Muscle of leg (tissue), 11 donors: ENCODE measurements around the gene PSMD9. TPM values are rescaled to one million over a fixed set of nuclear protein-coding genes. Genes with fewer than 3 reads are reported as not detected.

Source experiments
- DNase-seq: peaks from one replicate; pipeline ENCODE4 v3.0.0; 2013
- H3K27ac ChIP-seq: one replicate; pipeline ENCODE4 v1.5.1; 2013; ENCODE audit warnings: mild to moderate bottlenecking, low read length, control low read depth
- H3K27me3 ChIP-seq: one replicate; pipeline ENCODE4 v1.6.1; 2013; ENCODE audit warnings: low read length; ENCODE audit not compliant: control insufficient read depth, insufficient read depth
- H3K36me3 ChIP-seq: one replicate; pipeline ENCODE4 v1.6.1; 2013; ENCODE audit warnings: low read length; ENCODE audit not compliant: control insufficient read depth, insufficient read depth
- H3K4me1 ChIP-seq: one replicate; pipeline ENCODE4 v1.6.1; 2013; ENCODE audit warnings: low read length; ENCODE audit not compliant: control insufficient read depth, insufficient read depth
- H3K4me3 ChIP-seq: one replicate; pipeline ENCODE4 v1.5.1; 2013; ENCODE audit warnings: low read length, control low read depth
- H3K9me3 ChIP-seq: replicated peaks from 2 replicates; pipeline ENCODE4 v1.6.1; 2013; ENCODE audit warnings: low read depth, low read length; ENCODE audit not compliant: control insufficient read depth
- WGBS: methylation state at CpG from one replicate; pipeline ENCODE4 v1.1.5; 2013; ENCODE audit warnings: missing lambda C conversion rate; ENCODE audit not compliant: insufficient coverage; 5-methylcytosine and 5-hydroxymethylcytosine counted together
- polyA plus RNA-seq, 8 donors: library from polyadenylated mRNA; unstranded; fragments of 120-200 nt; gene quantifications; one replicate each; pipeline versions ENCODE4 v1.2.1 to v1.2.3, GENCODE V29; 2013; ENCODE audit warnings: inconsistent platforms in 1 of 8, low replicate concordance in 1 of 8; ENCODE audit not compliant: insufficient read length in 8 of 8, insufficient read depth in 1 of 8
- total RNA-seq: library from RNA; stranded (reverse); fragments of 120-200 nt; gene quantifications from one replicate; pipeline ENCODE4 v1.2.4, GENCODE V29; 2013

The PSMD9 gene
- total and polyA plus RNA-seq, 9 donors = 42.9 to 55.9 (median 48.4) TPM

DNA sequence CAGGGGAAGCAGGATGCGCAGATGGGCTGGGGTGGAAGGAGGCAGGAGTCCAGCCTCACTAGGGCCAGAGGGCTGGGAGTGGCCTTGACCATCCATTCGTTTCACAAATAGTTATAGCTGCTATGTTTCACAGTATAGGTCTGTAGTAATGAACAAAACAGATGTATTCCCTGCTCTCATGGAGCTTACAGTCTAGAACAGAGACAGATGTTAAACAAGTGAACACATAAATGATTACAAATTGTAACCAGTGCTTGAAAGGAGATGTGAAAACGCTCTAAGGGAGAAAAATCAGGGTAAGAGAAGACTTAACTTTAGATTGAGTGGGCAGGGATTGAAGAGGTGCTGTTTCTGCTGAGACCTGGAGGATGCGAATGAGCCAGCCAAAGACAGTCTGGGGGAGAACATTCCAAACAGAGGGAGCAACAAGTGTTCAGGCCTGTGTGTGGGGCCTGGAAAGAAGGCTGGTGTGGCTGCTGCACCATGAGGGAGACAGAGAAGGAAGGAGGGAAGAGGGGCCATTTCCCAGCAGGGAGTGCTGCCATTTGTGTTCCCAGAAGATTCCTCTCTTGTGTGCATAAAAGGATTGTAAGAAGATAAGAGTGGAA, 44.4 kb downstream of the PSMD9 start:
- no peak for DNase-seq
- Histone ChIP-seq H3K4me1 (no peaks in the 10 kb centered on the region), H3K9me3 (no peaks in the 10 kb centered on the region), H3K36me3 (peaks cover 15% of the 10 kb centered on the region), H3K27me3 (no peaks in the 10 kb centered on the region), H3K27ac (no peak overlapping the region), H3K4me3 (no peak overlapping the region)
- 78% methylated on average over 3 of the region's 4 CpGs for whole genome bisulfite sequencing

DNA sequence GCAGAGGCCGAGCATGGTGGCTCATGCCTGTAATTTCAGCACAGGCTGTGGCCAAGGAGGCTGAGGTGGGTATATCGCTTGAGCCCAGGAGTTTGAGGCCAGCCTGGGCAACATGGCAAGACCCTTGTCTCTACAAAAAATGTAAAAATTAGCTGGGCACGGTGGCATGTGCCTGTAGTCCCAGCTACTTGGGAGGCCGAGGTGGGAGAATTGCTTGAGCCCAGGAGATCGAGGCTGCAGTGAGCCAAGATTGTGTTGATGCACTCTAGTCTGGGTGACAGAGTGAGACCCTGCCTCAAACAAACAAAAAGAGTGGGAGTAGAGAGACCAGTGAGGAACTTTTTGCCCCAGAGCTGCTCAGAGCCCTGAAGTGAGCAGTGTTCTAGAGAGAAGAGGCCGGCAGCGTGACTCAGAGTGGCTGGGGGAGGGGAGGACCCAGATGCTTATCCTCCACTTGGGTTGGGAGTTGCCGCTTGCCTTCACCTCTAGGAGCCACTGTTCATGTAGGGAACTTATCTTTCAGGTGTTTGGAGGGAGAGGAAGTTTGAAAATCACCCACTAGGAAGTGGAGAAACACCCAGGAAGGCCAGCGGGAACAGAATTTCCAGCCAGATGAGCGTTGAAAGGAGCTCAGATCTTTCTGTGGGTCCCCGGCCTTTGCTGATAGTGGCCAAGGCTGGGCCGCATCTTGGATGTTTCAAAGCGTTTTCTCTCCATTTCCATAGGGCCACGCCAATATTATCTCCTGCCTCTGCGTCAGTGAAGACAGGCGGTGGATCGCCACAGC, 45.1 kb downstream of the PSMD9 start:
- H3K27ac ChIP-seq = no peak overlapping the region
- WGBS = 84% methylated on average over 17 of the region's 17 CpGs
- H3K36me3 ChIP-seq = peaks cover 15% of the 10 kb centered on the region
- H3K4me3 ChIP-seq = no peak overlapping the region
- no peaks in the 10 kb centered on the region for H3K9me3 ChIP-seq
- H3K4me1 ChIP-seq = no peaks in the 10 kb centered on the region
- no peak for DNase-seq
- no peaks in the 10 kb centered on the region for H3K27me3 ChIP-seq

GRCh38 chr12:121934309-121934664, 45.7 kb downstream of the PSMD9 start:
- DNase-seq = no peak
- Histone ChIP-seq H3K27me3 (no peaks in the 10 kb centered on the region), H3K36me3 (peaks cover 15% of the 10 kb centered on the region), H3K27ac (no peak overlapping the region), H3K4me1 (no peaks in the 10 kb centered on the region), H3K4me3 (no peak overlapping the region), H3K9me3 (no peaks in the 10 kb centered on the region)
- no CpG with 5 or more reads among the region's 2 CpGs for WGBS

DNA sequence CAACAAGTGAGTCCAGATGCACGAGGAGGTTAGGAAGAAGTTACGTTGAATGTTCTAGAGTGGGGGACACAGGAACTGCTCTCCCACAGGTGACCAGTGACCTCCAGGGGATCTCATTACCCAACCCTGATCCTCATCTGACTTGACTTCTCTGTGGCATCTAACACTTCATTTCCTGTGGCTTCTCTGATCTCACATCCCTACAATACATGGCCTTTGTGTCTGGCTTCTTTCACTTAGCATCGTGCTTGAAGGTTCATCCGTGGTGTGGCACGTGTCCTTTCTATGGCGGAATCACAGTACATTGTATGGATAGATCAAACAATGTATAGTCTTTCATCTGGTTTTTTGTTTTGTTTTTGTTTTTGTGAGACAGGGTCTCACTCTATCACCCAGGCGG, 49.1 kb downstream of the PSMD9 start:
- WGBS = 90% methylated on average over 2 of the region's 7 CpGs
- no peaks in the 10 kb centered on the region for H3K4me1 ChIP-seq
- no peak overlapping the region for H3K27ac ChIP-seq
- H3K36me3 ChIP-seq = peaks cover 19% of the 10 kb centered on the region
- H3K4me3 ChIP-seq = no peak overlapping the region
- H3K9me3 ChIP-seq = no peaks in the 10 kb centered on the region
- no peak for DNase-seq
- no peaks in the 10 kb centered on the region for H3K27me3 ChIP-seq

GRCh38 chr12:121939186-121939585, 50.6 kb downstream of the PSMD9 start:
- Histone ChIP-seq H3K36me3 (peaks cover 17% of the 10 kb centered on the region), H3K27me3 (no peaks in the 10 kb centered on the region), H3K4me1 (no peaks in the 10 kb centered on the region), H3K9me3 (no peaks in the 10 kb centered on the region), H3K27ac (no peak overlapping the region), H3K4me3 (no peak overlapping the region)
- no peak for DNase-seq
- 57% methylated on average over 5 of the region's 7 CpGs for WGBS

- H3K27me3 ChIP-seq = no peaks in the 10 kb centered on the region
- H3K9me3 ChIP-seq = no peaks in the 10 kb centered on the region
- no peak for DNase-seq
- peaks cover 15% of the 10 kb centered on the region for H3K36me3 ChIP-seq
- no peaks in the 10 kb centered on the region for H3K4me1 ChIP-seq
- H3K4me3 ChIP-seq = no peak overlapping the region
- WGBS = 67% methylated on average over 1 of the region's 4 CpGs
- no peak overlapping the region for H3K27ac ChIP-seq
Observed at GRCh38 chr12:121939992-121940766, 51.6 kb downstream of the PSMD9 start.

- Histone ChIP-seq H3K27ac (no peak overlapping the region), H3K36me3 (peaks cover 13% of the 10 kb centered on the region), H3K4me3 (no peak overlapping the region), H3K9me3 (no peaks in the 10 kb centered on the region), H3K4me1 (no peaks in the 10 kb centered on the region), H3K27me3 (no peaks in the 10 kb centered on the region)
- WGBS = 92% methylated on average over 11 of the region's 15 CpGs
- no peak for DNase-seq
Observed at GRCh38 chr12:121942145-121942718, 53.6 kb downstream of the PSMD9 start.

DNA sequence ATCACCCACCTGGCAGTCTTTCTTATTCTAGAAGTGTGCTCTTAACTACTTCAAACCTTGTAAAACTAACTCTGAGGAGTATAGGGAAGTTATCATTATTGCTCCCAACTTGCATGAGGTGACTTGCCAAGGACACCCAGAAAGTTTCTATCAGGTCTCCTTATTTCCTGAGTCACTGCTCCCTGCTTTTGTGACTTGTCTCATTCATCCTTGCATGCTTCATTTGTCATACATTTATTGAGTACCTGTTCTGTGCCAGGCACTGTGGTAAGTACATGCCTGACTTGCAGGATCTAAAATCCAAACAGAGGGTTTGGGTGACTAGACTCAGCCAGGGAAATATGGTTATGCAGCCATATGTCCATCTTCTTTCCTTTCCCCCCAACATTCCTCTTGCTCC, 55.3 kb downstream of the PSMD9 start:
- no peaks in the 10 kb centered on the region for H3K4me1 ChIP-seq
- H3K36me3 ChIP-seq = peaks cover 7% of the 10 kb centered on the region
- no peaks in the 10 kb centered on the region for H3K27me3 ChIP-seq
- no peak overlapping the region for H3K4me3 ChIP-seq
- no peak overlapping the region for H3K27ac ChIP-seq
- DNase-seq = no peak
- no peaks in the 10 kb centered on the region for H3K9me3 ChIP-seq

- Histone ChIP-seq H3K27me3 (no peaks in the 10 kb centered on the region), H3K27ac (no peak overlapping the region), H3K9me3 (no peaks in the 10 kb centered on the region), H3K4me3 (no peak overlapping the region), H3K36me3 (peaks cover 7% of the 10 kb centered on the region), H3K4me1 (no peaks in the 10 kb centered on the region)
- WGBS = 83% methylated on average over 1 of the region's 2 CpGs
- DNase-seq = no peak
Observed at GRCh38 chr12:121946313-121947025, 57.9 kb downstream of the PSMD9 start.
